ENCODE measurements around the gene TENT5C. TPM values are rescaled to one million over a fixed set of nuclear protein-coding genes. Genes with fewer than 3 reads are reported as not detected.

TENT5C gene
- total RNA-seq, 1 donor from 2014 or later = 4.7 TPM

- no peak for DNase-seq
These were observed 31.0 kb downstream of the TENT5C start for GRCh38 chr1:117636637-117637425.

- DNase-seq = no peak
These were observed 32.3 kb downstream of the TENT5C start for GRCh38 chr1:117638141-117638540.

DNA sequence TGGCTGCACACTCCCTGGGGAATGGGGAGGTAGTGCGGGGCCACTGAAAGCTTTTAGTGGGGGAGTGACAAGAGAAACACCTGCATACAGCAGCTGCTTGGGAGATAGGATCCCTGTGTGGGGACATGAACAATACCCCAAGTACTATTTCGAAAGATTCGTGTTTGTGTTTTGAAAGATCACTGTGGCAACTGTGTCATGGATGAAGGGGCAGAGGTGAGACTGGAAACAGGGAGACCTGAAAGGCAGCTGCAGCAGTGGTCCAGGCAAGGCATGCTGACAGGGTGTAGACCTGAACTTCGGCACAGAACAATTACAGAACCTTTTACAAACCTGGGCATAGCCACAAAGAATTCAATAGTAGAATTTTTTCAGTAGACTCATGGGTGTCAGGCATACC is 32.9 kb downstream of the TENT5C start:
- no peak for DNase-seq

GRCh38 chr1:117639741-117640140 is 33.9 kb downstream of the TENT5C start:
- DNase-seq = no peak

GRCh38 chr1:117641536-117641935 is 35.7 kb downstream of the TENT5C start:
- no peak for DNase-seq

DNA sequence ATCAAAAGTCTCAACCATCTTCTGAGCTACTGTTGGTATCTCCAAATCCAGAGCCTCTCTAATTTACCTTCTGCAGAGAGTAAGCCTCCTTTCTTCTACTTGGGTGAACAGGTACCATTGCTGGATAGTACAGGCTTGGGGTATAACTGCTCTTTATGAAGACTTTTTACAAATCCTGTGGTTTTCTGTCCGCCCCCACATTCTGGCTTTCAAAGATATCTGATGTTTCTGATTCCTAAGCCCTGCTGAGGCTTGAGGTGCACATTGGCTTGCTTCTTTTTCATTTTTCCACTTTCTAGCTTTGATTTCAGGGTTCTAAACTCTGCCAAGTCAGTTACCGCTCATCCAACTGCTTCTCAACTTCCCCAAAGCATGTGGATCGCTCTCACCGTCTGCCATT is 37.1 kb downstream of the TENT5C start:
- DNase-seq = no peak

DNA sequence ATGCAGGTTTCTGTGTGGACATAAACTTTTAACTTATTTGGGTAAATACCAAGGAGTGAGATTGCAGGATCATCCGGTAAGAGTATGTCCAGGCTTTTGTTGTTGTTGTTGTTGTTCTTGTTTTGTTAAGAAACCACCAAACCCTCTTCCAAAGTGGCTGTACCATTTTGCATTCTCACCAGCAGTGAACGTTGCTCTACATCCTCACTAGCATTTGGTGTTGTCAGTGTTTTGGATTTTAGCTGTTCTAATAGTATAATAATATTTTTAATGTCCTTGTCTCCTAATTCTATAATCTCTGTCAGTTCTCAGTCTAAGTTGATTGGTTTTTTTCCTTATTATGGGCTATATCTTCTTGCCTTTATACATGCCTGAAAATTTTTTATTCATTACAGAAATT is 37.8 kb downstream of the TENT5C start:
- DNase-seq = no peak

- DNase-seq = no peak
These were observed 39.0 kb downstream of the TENT5C start for GRCh38 chr1:117644696-117645311.

GRCh38 chr1:117645343-117645742 is 39.5 kb downstream of the TENT5C start:
- no peak for DNase-seq

- no peak for DNase-seq
These were observed 40.4 kb downstream of the TENT5C start for GRCh38 chr1:117646007-117646811.

GRCh38 chr1:117646956-117647355 is 41.1 kb downstream of the TENT5C start:
- DNase-seq = no peak

DNA sequence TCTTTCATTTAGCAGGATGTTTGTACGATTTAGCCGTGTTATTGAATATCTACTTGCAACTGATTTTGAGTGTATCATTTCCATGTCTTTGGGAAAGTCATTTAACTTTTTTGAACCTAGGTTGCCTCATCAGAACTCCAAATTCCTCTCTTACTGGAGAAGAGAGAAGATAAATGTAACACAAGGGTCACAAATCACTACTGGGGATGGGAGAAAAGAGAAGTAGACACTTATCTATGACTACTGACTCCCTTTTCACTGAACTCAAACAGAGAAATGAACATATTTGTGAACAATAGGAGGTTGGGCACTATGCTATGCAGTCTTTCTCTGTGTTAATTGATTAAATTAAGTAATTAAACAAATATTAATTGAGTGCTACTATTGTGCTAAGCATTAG is 42.2 kb downstream of the TENT5C start:
- no peak for DNase-seq

DNA sequence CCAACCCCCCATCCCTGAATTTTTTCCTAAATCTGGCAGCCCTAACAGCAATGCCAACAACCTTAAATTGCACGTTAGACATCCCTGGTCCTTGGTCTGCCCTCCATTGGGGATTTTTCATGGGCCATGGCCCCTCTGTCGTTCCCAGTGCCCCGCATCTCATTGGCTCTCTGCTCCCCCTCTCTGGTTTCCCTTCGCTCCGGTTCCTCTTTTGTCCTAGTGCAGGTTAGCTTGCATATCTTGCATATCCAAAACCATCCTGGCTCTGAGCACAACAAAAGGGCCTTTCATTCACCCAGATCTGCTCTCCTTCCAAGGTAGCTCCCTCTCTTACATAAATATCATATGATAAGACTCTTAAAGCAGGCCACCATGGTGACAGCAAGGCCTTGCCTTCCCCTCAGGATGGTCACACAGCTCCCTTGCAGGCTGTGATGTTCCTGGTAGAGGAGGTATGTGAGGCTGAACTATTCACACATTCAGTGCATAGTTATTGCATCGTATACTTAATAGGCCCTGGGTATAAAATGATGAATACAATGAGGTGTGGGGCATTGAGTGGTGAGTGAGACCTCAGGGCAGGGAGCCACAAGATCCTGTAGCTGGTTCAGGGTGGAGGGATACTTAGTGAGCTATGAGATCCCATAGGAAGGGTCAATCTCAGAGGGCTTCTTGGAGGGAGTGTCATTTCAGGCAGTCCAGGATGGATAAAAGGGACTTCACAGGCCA is 45.2 kb downstream of the TENT5C start:
- DNase-seq = no peak

GRCh38 chr1:117651616-117652015 is 45.8 kb downstream of the TENT5C start:
- no peak for DNase-seq

GRCh38 chr1:117652421-117652820 is 46.6 kb downstream of the TENT5C start:
- no peak for DNase-seq

DNA sequence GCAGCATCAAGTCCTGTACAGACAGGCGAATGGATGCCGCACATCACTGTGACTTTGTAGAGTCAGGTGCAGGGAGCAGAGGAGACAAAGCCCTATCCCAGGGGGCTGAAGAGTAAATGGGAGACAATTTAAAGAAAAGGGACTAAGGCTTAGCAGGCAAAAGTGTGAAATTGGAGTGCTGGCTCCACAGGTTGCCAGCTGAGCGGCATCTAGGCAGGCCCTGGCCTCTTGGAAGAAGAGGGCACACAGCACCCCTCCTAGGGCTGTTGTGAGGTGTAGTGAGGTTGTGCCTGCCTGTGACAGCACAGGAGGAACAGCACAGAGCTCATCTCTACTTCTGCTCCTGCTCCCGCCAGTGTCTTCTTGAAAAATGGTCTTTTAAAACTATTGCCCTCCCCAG is 47.3 kb downstream of the TENT5C start:
- DNase-seq = no peak

- no peak for DNase-seq
These were observed 48.1 kb downstream of the TENT5C start for GRCh38 chr1:117653732-117654492.

DNA sequence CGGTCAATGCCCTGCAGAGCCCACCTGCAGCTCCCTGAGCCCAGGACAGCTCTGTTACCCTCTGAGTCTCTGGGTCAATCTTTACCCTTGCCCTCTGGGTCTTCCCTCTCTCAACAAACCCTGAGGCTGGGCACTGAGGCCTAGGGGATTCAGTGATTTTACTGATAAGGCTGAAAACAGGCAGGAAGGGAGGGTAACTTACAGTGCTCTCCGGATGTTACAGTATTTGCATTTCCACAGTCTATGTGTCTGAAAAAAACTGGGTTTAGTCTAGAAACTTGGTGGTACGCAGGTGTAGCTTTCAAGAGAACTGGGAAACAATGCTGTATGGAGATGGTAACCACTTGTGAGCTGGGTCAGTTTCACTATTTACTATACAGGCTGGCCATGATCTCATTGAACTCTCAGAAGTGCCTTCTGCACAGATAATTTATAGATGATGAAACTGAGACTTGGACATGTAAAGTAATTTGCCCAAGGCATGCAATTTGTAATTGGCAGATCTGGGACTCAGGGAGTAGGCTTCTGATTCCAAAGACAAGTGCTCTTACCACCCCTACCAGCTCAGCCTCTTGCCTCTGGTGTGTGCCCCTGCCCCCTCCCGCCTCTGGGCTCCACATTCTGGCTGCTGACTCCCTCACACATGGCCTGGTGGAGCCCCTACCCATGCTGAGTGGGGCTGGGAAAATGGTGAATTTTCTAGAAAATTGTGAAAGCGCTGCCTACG is 48.8 kb downstream of the TENT5C start:
- no peak for DNase-seq

DNA sequence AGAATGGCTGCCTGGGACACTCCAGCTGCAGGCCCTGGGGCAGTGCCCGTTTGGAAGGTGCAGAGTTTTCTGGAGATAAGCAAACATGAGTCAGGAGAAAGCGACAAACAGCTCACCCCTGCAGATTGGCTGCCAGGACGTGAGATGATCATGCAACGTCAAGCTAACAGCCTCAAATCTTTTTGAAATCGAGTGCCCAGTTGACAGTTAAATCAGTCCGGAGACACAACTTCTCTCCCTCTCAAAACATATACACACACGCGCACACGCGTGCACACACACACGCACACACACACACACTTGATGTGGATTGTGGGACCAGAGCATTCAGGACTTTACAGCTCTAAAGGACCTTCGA is 49.4 kb downstream of the TENT5C start:
- DNase-seq = no peak

DNA sequence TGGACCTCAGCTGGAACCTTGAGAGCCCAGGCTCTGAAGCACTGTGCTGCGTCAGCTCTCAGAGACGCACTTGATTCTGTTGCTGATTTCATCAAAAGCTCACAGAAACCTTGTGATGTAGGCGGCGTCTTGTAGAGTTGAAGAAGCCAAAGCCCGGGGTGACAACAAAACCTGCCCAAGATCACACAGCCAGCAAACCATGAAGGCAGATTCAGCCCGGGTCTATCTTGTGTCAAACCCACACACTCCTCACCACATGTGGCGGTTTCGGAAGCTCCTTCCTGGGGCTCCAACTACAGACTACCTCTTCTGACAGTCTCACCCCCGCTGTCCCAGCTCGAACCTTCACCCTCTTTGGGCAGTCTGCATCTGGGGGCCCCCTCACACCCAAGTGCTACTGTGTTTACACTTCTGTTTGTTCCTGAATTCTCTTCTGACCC is 50.4 kb downstream of the TENT5C start:
- no peak for DNase-seq

DNA sequence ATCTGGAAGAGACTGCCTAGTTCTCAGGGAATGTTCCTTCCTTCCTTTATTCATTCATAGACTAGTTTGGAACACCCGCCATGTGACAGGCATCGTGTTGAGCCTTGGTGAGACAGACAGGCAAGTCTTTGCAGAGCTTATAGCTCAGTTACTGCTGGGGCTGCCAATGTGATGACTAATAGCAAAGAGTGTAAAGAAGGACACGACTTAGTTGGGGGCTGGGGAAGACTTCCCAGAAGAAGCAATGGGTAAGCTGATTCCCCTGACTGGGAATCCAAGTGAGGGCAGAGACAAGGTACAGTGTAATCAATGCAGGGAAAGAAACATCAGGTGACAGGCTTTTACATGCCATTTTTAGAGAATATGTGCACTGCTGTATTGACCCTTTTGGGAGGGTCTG is 51.2 kb downstream of the TENT5C start:
- DNase-seq = no peak
